GM12892 (cell line): ENCODE data around the gene CTNND2.

Source experiments
- POLR2A ChIP-seq: IDR thresholded peaks from 2 replicates; pipeline ENCODE4 v1.6.1; 2011; ENCODE audit warnings: low read depth, low read length, control low read depth
- POLR2AphosphoS5 ChIP-seq: IDR thresholded peaks from 2 replicates; pipeline ENCODE4 v1.6.1; 2011; ENCODE audit warnings: low read depth, low read length, control low read depth
- TAF1 ChIP-seq: IDR thresholded peaks from 2 replicates; pipeline ENCODE4 v1.6.1; 2011; ENCODE audit warnings: low read depth, mild to moderate bottlenecking, control low read depth, low read length, borderline replicate concordance

DNA sequence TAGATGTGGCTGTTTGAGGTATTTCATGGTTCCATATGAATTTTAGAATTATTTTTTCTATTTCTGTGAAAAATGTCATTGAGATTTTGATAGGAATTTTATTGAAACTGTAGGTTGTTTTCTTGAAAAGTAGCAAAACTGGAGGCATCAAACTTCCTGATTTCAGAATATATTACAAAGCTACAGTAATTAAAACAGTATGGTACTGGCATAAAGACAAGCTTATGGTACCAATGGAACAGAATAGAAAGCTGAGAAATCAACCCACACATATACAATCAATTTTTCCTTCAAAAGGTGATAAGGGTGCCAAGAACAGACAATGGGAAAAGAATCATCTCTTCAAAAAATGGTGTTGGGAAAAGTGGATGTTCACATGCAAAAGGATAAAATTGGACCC is 945.5 kb downstream of the CTNND2 start:
- TF ChIP-seq POLR2A (no peak), POLR2AphosphoS5 (no peak), TAF1 (no peak)
